Mesenchymal stem cell (in vitro differentiated cells and primary cell): Measurements from ENCODE around the gene LOX.
A peak's percentile ranks its signal among the peaks of the same experiment; 100 is the strongest.

Experiments used
- DNase-seq: peaks from one replicate; pipeline ENCODE4 v3.0.0-alpha.2; 2013
- H2AFZ ChIP-seq: one replicate; pipeline ENCODE4 v1.6.1; 2013; ENCODE audit warnings: low read depth, mild to moderate bottlenecking, control low read depth, inconsistent platforms, low read length, moderate library complexity
- H2AK5ac ChIP-seq: 2 replicates; pipeline ENCODE4 v1.6.1; 2013; ENCODE audit warnings: low read length, moderate library complexity, mild to moderate bottlenecking, inconsistent platforms; ENCODE audit not compliant: severe bottlenecking
- H2BK120ac ChIP-seq: one replicate; pipeline ENCODE4 v1.6.1; 2013; ENCODE audit warnings: low read depth, mild to moderate bottlenecking, inconsistent platforms, low read length, moderate library complexity
- H2BK12ac ChIP-seq, 2 experiments: one replicate each; pipeline ENCODE4 v1.6.1; 2013; ENCODE audit warnings: inconsistent platforms in 2 of 2, low read length in 2 of 2, mild to moderate bottlenecking in 2 of 2, moderate library complexity in 2 of 2, control low read depth in 1 of 2
- H2BK15ac ChIP-seq: one replicate; pipeline ENCODE4 v1.6.1; 2013; ENCODE audit warnings: mild to moderate bottlenecking, low read depth, inconsistent platforms; ENCODE audit not compliant: poor library complexity, severe bottlenecking
- H2BK5ac ChIP-seq: 2 replicates; pipeline ENCODE4 v1.6.1; 2013; ENCODE audit warnings: low read depth, mild to moderate bottlenecking, low read length, control low read depth, inconsistent platforms; ENCODE audit not compliant: poor library complexity, severe bottlenecking
- H3K14ac ChIP-seq, 2 experiments: one replicate each; pipeline ENCODE4 v1.6.1; 2013; ENCODE audit warnings: inconsistent platforms in 2 of 2, low read length in 2 of 2, control low read depth in 1 of 2, mild to moderate bottlenecking in 1 of 2, moderate library complexity in 1 of 2
- H3K18ac ChIP-seq, 2 experiments: one replicate each; pipeline ENCODE4 v1.6.1; 2013; ENCODE audit warnings: inconsistent platforms in 2 of 2, low read length in 2 of 2, control low read depth in 1 of 2, low read depth in 1 of 2, mild to moderate bottlenecking in 1 of 2
- H3K23ac ChIP-seq, 2 experiments: one replicate each; pipeline ENCODE4 v1.6.1; 2013; ENCODE audit warnings: inconsistent platforms in 2 of 2, low read length in 2 of 2, mild to moderate bottlenecking in 2 of 2, moderate library complexity in 2 of 2, control low read depth in 1 of 2
- H3K27ac ChIP-seq: 2 replicates; pipeline ENCODE4 v1.5.1; 2013; ENCODE audit warnings: mild to moderate bottlenecking, moderate library complexity, low read length, control low read depth, inconsistent platforms; ENCODE audit not compliant: poor library complexity, severe bottlenecking
- H3K27me3 ChIP-seq, 2 experiments: 2 replicates each; pipeline versions ENCODE4 v1.6.1 to v1.7.0; 2013; ENCODE audit warnings: low read length in 2 of 2, mild to moderate bottlenecking in 2 of 2, moderate library complexity in 2 of 2, control low read depth in 1 of 2, inconsistent platforms in 1 of 2; ENCODE audit not compliant: control insufficient read depth in 1 of 2, insufficient read depth in 1 of 2
- H3K36me3 ChIP-seq, 2 experiments: 2 replicates each; pipeline versions ENCODE4 v1.6.1 to v1.7.0; 2013; ENCODE audit warnings: low read length in 2 of 2, control low read depth in 1 of 2, inconsistent platforms in 1 of 2, low read depth in 1 of 2, mild to moderate bottlenecking in 1 of 2; ENCODE audit not compliant: insufficient read depth in 2 of 2, control insufficient read depth in 1 of 2
- H3K4ac ChIP-seq, 2 experiments: one replicate each; pipeline ENCODE4 v1.6.1; 2013; ENCODE audit warnings: inconsistent platforms in 2 of 2, low read length in 2 of 2, mild to moderate bottlenecking in 2 of 2, moderate library complexity in 2 of 2, control low read depth in 1 of 2, low read depth in 1 of 2
- H3K4me1 ChIP-seq: 2 replicates; pipeline ENCODE4 v1.6.1; 2013; ENCODE audit warnings: low read depth, low read length, control low read depth; ENCODE audit not compliant: control insufficient read depth, insufficient read depth
- H3K4me2 ChIP-seq: 2 replicates; pipeline ENCODE4 v1.6.1; 2013; ENCODE audit warnings: low read length, mild to moderate bottlenecking, inconsistent platforms; ENCODE audit not compliant: poor library complexity, severe bottlenecking
- H3K4me3 ChIP-seq, 2 experiments: 2 replicates each; pipeline versions ENCODE4 v1.5.1 to v1.7.0; 2013; ENCODE audit warnings: low read length in 2 of 2, mild to moderate bottlenecking in 2 of 2, control low read depth in 1 of 2, low read depth in 1 of 2; ENCODE audit not compliant: insufficient read depth in 1 of 2
- H3K79me1 ChIP-seq: replicated peaks from 2 replicates; pipeline ENCODE4 v1.6.1; 2013; ENCODE audit warnings: mild to moderate bottlenecking, control low read depth, low read length, inconsistent platforms; ENCODE audit not compliant: poor library complexity, severe bottlenecking
- H3K9ac ChIP-seq: 2 replicates; pipeline ENCODE4 v1.7.0; 2013; ENCODE audit warnings: mild to moderate bottlenecking, low read length, moderate library complexity
- H3K9me3 ChIP-seq: 2 replicates; pipeline ENCODE4 v1.7.0; 2013; ENCODE audit warnings: mild to moderate bottlenecking, low read length; ENCODE audit not compliant: control insufficient read depth
- H4K8ac ChIP-seq: one replicate; pipeline ENCODE4 v1.6.1; 2013; ENCODE audit warnings: inconsistent platforms, mild to moderate bottlenecking, low read length, moderate library complexity
- H4K91ac ChIP-seq: one replicate; pipeline ENCODE4 v1.6.1; 2013; ENCODE audit warnings: mild to moderate bottlenecking, low read length, inconsistent platforms
- WGBS: methylation state at CpG from one replicate; pipeline ENCODE4 v1.1.7; 2013; ENCODE audit warnings: mixed read lengths; 5-methylcytosine and 5-hydroxymethylcytosine counted together

The LOX gene

DNA sequence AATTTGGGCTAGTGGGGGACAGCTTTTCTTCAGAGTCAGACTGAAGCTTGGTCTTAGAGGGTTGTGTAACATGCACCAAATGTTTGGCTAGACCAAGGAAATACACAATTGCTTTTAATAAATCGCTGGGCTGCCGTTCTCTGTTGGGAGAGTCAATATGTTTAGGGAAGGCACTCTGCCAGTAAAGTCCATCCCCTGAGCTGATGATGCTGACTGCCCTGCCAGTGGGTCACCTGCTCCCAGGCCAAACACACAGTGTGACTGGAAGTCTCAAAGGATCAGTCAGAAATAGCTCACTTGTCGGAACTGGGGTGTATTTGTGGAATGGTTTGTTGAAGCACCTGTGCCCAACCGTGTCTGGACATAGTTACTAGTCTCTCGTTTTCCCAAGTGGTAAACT, 33.4 kb upstream of the LOX start:
- H3K4me2 ChIP-seq: no peak overlapping the region
- H3K18ac ChIP-seq: no peak overlapping the region
- no peak overlapping the region for H2BK12ac ChIP-seq
- H3K27ac ChIP-seq: no peak overlapping the region
- H3K4me3 ChIP-seq: no peak overlapping the region
- no peak overlapping the region for H2BK15ac ChIP-seq
- no peak overlapping the region for H4K91ac ChIP-seq
- H2AK5ac ChIP-seq: no peak overlapping the region
- H3K4me1 ChIP-seq: peaks cover 2% of the 10 kb centered on the region
- WGBS: 93% methylated on average over 5 of the region's 5 CpGs
- H3K4ac ChIP-seq: no peak overlapping the region
- no peak overlapping the region for H4K8ac ChIP-seq
- no peak overlapping the region for H2BK120ac ChIP-seq
- H3K14ac ChIP-seq: peak overlapping the region in 1 of 2 experiments; percentile 35
- no peaks in the 10 kb centered on the region for H3K27me3 ChIP-seq
- peak overlapping the region; percentile 63 for H3K9ac ChIP-seq
- H3K36me3 ChIP-seq: no peaks in the 10 kb centered on the region
- H3K23ac ChIP-seq: no peak overlapping the region
- no peaks in the 10 kb centered on the region for H3K79me1 ChIP-seq
- no peak overlapping the region for H2AFZ ChIP-seq
- no peak overlapping the region for H2BK5ac ChIP-seq
- no peak for DNase-seq
- no peaks in the 10 kb centered on the region for H3K9me3 ChIP-seq

GRCh38 chr5:122110987-122111386, 32.9 kb upstream of the LOX start:
- Histone ChIP-seq H3K79me1 (no peaks in the 10 kb centered on the region), H3K4ac (no peak overlapping the region), H3K4me3 (no peak overlapping the region), H3K36me3 (no peaks in the 10 kb centered on the region), H3K27ac (no peak overlapping the region), H2BK12ac (no peak overlapping the region), H3K18ac (no peak overlapping the region), H3K4me1 (peaks cover 2% of the 10 kb centered on the region), H2BK5ac (no peak overlapping the region), H3K9me3 (no peaks in the 10 kb centered on the region), H3K23ac (no peak overlapping the region), H3K14ac (no peak overlapping the region), H2AK5ac (no peak overlapping the region), H2BK15ac (no peak overlapping the region), H2AFZ (no peak overlapping the region), H4K8ac (no peak overlapping the region), H3K27me3 (no peaks in the 10 kb centered on the region), H4K91ac (no peak overlapping the region), H2BK120ac (no peak overlapping the region), H3K4me2 (no peak overlapping the region), H3K9ac (peak overlapping the region; percentile 63)
- no peak for DNase-seq
- WGBS: 94% methylated on average over 2 of the region's 3 CpGs

GRCh38 chr5:122107016-122107415, 29.0 kb upstream of the LOX start:
- Histone ChIP-seq H4K91ac (no peak overlapping the region), H2AFZ (no peak overlapping the region), H3K9ac (no peak overlapping the region), H3K18ac (no peak overlapping the region), H4K8ac (no peak overlapping the region), H3K36me3 (no peaks in the 10 kb centered on the region), H2BK120ac (no peak overlapping the region), H3K9me3 (no peaks in the 10 kb centered on the region), H3K79me1 (no peaks in the 10 kb centered on the region), H2BK5ac (no peak overlapping the region), H3K27ac (no peak overlapping the region), H2BK15ac (no peak overlapping the region), H3K27me3 (no peaks in the 10 kb centered on the region), H2BK12ac (peak overlapping the region in 1 of 2 experiments; percentile 70), H3K4ac (no peak overlapping the region), H2AK5ac (no peak overlapping the region), H3K14ac (no peak overlapping the region), H3K4me2 (no peak overlapping the region), H3K23ac (no peak overlapping the region), H3K4me3 (no peak overlapping the region), H3K4me1 (peaks cover 3% of the 10 kb centered on the region)
- no peak for DNase-seq
- 94% methylated on average over 2 of the region's 4 CpGs for WGBS

- no peak overlapping the region for H2BK120ac ChIP-seq
- H3K4me2 ChIP-seq: no peak overlapping the region
- WGBS: 88% methylated on average over 1 of the region's 2 CpGs
- no peaks in the 10 kb centered on the region for H3K36me3 ChIP-seq
- H2AK5ac ChIP-seq: no peak overlapping the region
- no peak overlapping the region for H2BK12ac ChIP-seq
- no peak overlapping the region for H2BK15ac ChIP-seq
- no peak overlapping the region for H3K18ac ChIP-seq
- H3K4me3 ChIP-seq: no peak overlapping the region
- no peaks in the 10 kb centered on the region for H3K27me3 ChIP-seq
- no peak overlapping the region for H3K9ac ChIP-seq
- no peak overlapping the region for H2AFZ ChIP-seq
- no peak overlapping the region for H4K8ac ChIP-seq
- no peak overlapping the region for H3K27ac ChIP-seq
- no peak for DNase-seq
- no peak overlapping the region for H3K14ac ChIP-seq
- no peak overlapping the region for H4K91ac ChIP-seq
- H3K23ac ChIP-seq: no peak overlapping the region
- no peak overlapping the region for H2BK5ac ChIP-seq
- H3K4ac ChIP-seq: no peak overlapping the region
- H3K4me1 ChIP-seq: peaks cover 2% of the 10 kb centered on the region
- no peaks in the 10 kb centered on the region for H3K79me1 ChIP-seq
- no peaks in the 10 kb centered on the region for H3K9me3 ChIP-seq
These were observed 27.9 kb upstream of the LOX start for GRCh38 chr5:122105909-122106308.
